ENCODE results near the gene ARHGEF7.

Gene ARHGEF7

DNA sequence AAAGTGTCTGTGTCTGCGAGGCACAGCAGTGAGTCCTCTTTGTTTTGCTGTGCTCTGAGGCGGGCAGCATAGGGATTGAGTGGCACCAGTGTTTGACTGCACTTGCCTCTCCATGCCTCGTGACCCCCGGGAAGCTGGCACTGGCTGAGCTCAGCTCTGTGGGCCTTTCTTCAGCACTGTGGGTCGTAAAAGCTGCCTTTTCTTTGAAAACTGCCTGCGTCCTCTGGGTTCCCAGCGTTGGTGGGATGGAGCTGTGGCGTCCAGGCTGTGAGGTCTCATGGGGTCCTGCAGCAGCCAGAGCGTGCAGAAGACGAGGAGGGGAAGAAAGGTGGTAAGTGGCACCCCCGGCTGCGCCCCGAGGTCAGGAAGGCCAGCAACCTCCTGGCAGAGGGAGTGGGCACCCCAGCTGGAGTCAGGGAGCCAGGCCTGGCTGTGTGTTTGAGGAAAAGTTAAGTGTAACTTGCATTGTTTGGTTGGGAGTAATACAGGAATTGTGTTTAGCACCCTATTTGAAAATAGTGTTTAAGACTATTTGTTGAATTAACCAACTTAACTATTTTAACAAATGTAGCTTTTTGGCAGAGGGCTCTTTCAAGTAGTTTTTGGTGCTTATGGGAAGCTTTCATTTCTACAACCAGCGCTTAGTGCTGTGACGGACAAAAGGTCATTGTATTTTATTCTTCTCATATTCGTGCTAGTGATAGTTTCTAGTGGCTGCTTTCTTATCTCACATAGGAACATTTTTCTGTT is 126.1 kb downstream of the ARHGEF7 start:
- Mint-ChIP-seq H3K4me3 (no peak overlapping the region), H3K36me3 (ENCODE audit: low read depth) (peaks cover 24% of the 10 kb centered on the region), H3K9me3 (no peaks in the 10 kb centered on the region), H3K27me3 (ENCODE audit: low read depth) (no peaks in the 10 kb centered on the region), H3K4me1 (ENCODE audit: low read depth) (peaks cover 2% of the 10 kb centered on the region), H3K27ac (no peak overlapping the region)

DNA sequence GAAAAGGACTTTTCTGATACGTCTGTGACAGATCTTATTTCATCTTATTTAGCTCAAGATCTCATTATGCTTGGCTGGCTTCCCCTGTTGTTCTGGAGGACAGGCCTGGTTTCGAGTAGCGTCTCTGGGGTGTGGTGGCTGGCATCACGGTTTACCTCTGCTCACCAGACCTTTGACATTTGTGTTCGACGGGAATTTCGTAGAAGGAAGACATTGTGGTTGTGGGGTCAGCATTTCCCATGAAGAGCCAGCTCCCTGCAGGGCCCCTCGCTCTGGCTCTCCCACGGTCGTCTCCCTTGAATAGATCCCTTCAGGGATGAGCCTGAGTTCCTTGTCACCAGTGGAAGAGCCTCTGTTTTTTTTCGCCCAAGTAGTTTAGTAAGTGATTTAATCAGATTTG is 126.8 kb downstream of the ARHGEF7 start:
- Mint-ChIP-seq H3K4me3 (no peak overlapping the region), H3K27me3 (ENCODE audit: low read depth) (no peaks in the 10 kb centered on the region), H3K27ac (no peak overlapping the region), H3K36me3 (ENCODE audit: low read depth) (peaks cover 29% of the 10 kb centered on the region), H3K9me3 (no peaks in the 10 kb centered on the region), H3K4me1 (ENCODE audit: low read depth) (peaks cover 2% of the 10 kb centered on the region)

- peaks cover 32% of the 10 kb centered on the region for H3K36me3 Mint-ChIP-seq (ENCODE audit: low read depth)
- no peak overlapping the region for H3K4me3 Mint-ChIP-seq
- H3K4me1 Mint-ChIP-seq (ENCODE audit: low read depth), result peaks cover 2% of the 10 kb centered on the region
- H3K27ac Mint-ChIP-seq, result no peak overlapping the region
- H3K27me3 Mint-ChIP-seq (ENCODE audit: low read depth), result no peaks in the 10 kb centered on the region
- no peaks in the 10 kb centered on the region for H3K9me3 Mint-ChIP-seq
Measured at GRCh38 chr13:111242585-111242984, 127.5 kb downstream of the ARHGEF7 start.

DNA sequence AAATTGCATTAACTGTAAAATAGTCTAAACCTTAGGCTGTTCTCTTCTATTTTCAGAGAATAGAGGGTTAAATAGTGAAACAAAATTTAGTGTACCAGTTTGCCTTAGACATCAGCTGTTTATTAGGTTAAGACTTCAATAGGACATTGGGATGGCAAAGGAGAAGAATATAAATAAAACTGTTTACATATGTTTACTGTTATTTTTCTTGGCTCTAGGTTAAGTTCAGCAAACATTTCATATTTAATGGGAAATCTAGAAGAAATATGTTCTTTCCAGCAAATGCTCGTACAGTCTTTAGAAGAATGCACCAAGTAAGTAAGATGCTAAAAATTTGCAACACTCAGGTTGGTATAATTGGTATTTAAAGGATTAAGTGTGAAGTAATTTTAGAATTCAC is 128.9 kb downstream of the ARHGEF7 start:
- Mint-ChIP-seq H3K27ac (no peak overlapping the region), H3K4me1 (ENCODE audit: low read depth) (no peaks in the 10 kb centered on the region), H3K36me3 (ENCODE audit: low read depth) (peaks cover 43% of the 10 kb centered on the region), H3K4me3 (no peak overlapping the region), H3K27me3 (ENCODE audit: low read depth) (no peaks in the 10 kb centered on the region), H3K9me3 (no peaks in the 10 kb centered on the region)

DNA sequence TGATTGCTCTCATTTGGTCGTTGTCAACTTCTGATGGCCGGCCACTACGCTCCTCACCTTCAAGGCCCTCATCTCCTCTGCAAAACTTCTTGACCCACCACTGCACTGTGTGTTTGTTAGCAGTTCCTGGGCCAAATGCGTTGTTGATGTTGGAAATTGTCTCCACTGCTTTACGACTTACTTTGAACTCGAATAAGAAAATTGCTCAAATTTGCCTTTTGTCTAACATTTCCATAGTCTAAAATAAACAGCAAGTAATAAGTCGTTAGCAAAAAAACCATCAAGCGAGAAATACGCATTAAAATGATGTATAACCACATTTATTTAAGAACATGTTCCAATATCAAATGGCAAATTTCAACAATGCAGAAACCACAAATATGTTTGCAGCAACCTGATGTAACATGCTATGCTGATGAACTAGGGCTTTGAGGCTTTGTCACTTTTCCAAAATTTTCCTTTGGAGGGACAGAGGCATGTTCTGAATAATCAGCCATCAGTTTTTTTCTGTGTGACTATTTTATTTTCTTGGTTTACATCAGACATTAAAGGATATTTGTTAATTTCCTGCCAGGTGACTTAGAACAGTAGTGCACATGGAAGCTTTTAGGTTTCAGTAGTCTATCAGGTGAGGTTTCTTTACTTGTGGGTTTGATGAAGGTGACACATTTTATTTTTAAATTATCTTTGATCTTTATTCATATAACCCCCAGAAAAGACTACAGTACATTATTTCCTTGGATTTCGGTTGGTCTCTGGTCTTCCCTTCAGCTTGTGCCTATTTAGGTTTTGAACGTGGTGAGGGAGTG is 130.7 kb downstream of the ARHGEF7 start:
- Mint-ChIP-seq H3K4me3 (no peak overlapping the region), H3K4me1 (ENCODE audit: low read depth) (peaks cover 2% of the 10 kb centered on the region), H3K36me3 (ENCODE audit: low read depth) (peaks cover 48% of the 10 kb centered on the region), H3K27me3 (ENCODE audit: low read depth) (no peaks in the 10 kb centered on the region), H3K9me3 (no peaks in the 10 kb centered on the region), H3K27ac (no peak overlapping the region)

GRCh38 chr13:111247552-111247951 is 132.4 kb downstream of the ARHGEF7 start:
- H3K4me1 Mint-ChIP-seq (ENCODE audit: low read depth), result peaks cover 2% of the 10 kb centered on the region
- peaks cover 61% of the 10 kb centered on the region for H3K36me3 Mint-ChIP-seq (ENCODE audit: low read depth)
- H3K27ac Mint-ChIP-seq, result no peak overlapping the region
- no peaks in the 10 kb centered on the region for H3K27me3 Mint-ChIP-seq (ENCODE audit: low read depth)
- no peak overlapping the region for H3K4me3 Mint-ChIP-seq
- H3K9me3 Mint-ChIP-seq, result no peaks in the 10 kb centered on the region

GRCh38 chr13:111248822-111249221 is 133.7 kb downstream of the ARHGEF7 start:
- Mint-ChIP-seq H3K4me1 (ENCODE audit: low read depth) (peaks cover 2% of the 10 kb centered on the region), H3K4me3 (no peak overlapping the region), H3K27ac (no peak overlapping the region), H3K36me3 (ENCODE audit: low read depth) (peaks cover 66% of the 10 kb centered on the region), H3K9me3 (peaks cover 5% of the 10 kb centered on the region), H3K27me3 (ENCODE audit: low read depth) (no peaks in the 10 kb centered on the region)

- Mint-ChIP-seq H3K9me3 (peaks cover 8% of the 10 kb centered on the region), H3K27ac (no peak overlapping the region), H3K36me3 (ENCODE audit: low read depth) (peaks cover 63% of the 10 kb centered on the region), H3K4me3 (no peak overlapping the region), H3K27me3 (ENCODE audit: low read depth) (no peaks in the 10 kb centered on the region), H3K4me1 (ENCODE audit: low read depth) (peaks cover 2% of the 10 kb centered on the region)
Measured at GRCh38 chr13:111249637-111250360, 134.7 kb downstream of the ARHGEF7 start.

GRCh38 chr13:111251646-111252445 is 136.7 kb downstream of the ARHGEF7 start:
- Mint-ChIP-seq H3K4me1 (ENCODE audit: low read depth) (peaks cover 4% of the 10 kb centered on the region), H3K4me3 (no peak overlapping the region), H3K27ac (no peak overlapping the region), H3K36me3 (ENCODE audit: low read depth) (peaks cover 65% of the 10 kb centered on the region), H3K27me3 (ENCODE audit: low read depth) (no peaks in the 10 kb centered on the region), H3K9me3 (peaks cover 18% of the 10 kb centered on the region)

GRCh38 chr13:111252446-111253364 is 137.6 kb downstream of the ARHGEF7 start:
- no peak overlapping the region for H3K27ac Mint-ChIP-seq
- no peak overlapping the region for H3K4me3 Mint-ChIP-seq
- H3K9me3 Mint-ChIP-seq, result peaks cover 22% of the 10 kb centered on the region
- no peaks in the 10 kb centered on the region for H3K27me3 Mint-ChIP-seq (ENCODE audit: low read depth)
- peaks cover 68% of the 10 kb centered on the region for H3K36me3 Mint-ChIP-seq (ENCODE audit: low read depth)
- peaks cover 6% of the 10 kb centered on the region for H3K4me1 Mint-ChIP-seq (ENCODE audit: low read depth)

GRCh38 chr13:111253365-111253872 is 138.3 kb downstream of the ARHGEF7 start:
- H3K9me3 Mint-ChIP-seq, result peaks cover 27% of the 10 kb centered on the region
- no peak overlapping the region for H3K27ac Mint-ChIP-seq
- H3K4me3 Mint-ChIP-seq, result no peak overlapping the region
- no peaks in the 10 kb centered on the region for H3K27me3 Mint-ChIP-seq (ENCODE audit: low read depth)
- peaks cover 68% of the 10 kb centered on the region for H3K36me3 Mint-ChIP-seq (ENCODE audit: low read depth)
- peaks cover 6% of the 10 kb centered on the region for H3K4me1 Mint-ChIP-seq (ENCODE audit: low read depth)

DNA sequence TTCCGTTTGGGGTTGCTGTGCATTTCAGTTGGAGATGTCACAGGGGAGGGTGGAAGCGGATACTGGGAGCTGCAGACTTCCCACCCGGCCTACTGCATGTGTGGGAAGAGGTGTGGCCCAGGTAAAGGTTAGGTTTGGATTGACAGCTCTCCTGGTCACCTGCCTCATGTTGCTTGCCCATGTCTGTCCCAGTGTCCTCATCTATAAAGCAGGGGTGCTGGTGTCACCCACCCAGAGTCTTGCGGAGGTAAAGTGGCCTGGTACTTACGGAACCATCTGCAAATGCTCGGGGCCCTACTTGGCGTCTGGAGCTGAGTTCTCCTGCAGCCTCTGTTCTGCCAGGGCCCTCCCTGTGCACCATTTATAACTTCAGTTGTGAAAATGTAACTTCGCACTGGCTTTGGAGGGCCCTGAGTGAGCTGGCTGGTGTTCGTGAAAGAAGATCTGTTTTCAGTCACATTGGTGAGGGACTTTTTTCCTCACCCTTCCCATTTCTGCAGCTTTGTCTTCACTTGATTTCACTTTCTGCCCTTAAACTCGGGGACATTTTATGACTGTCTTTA is 140.2 kb downstream of the ARHGEF7 start:
- Mint-ChIP-seq H3K27ac (no peak overlapping the region), H3K36me3 (ENCODE audit: low read depth) (peaks cover 72% of the 10 kb centered on the region), H3K27me3 (ENCODE audit: low read depth) (no peaks in the 10 kb centered on the region), H3K4me1 (ENCODE audit: low read depth) (peaks cover 4% of the 10 kb centered on the region), H3K4me3 (no peak overlapping the region), H3K9me3 (peaks cover 44% of the 10 kb centered on the region)

DNA sequence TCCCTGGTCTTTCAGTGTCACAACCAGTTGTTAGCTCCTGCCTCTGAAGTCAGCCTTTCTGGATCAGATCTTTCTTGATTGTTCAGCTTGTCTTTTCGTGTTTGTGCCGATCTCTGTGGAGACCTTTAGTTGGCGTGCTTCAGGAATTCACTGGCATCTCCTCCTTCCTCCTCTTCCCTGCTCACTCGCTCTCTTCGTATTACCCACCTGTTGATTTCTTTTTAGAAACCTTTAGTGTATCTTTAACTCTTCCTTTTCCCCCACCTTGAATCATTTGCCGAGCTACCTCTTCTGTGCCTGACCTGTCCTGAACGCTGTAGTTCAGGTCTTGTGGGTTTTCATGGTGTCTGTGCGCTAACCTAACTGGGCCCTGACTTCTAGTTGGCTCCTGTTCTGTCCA is 141.3 kb downstream of the ARHGEF7 start:
- H3K9me3 Mint-ChIP-seq, result peaks cover 44% of the 10 kb centered on the region
- no peak overlapping the region for H3K27ac Mint-ChIP-seq
- H3K36me3 Mint-ChIP-seq (ENCODE audit: low read depth), result peaks cover 67% of the 10 kb centered on the region
- H3K27me3 Mint-ChIP-seq (ENCODE audit: low read depth), result no peaks in the 10 kb centered on the region
- no peak overlapping the region for H3K4me3 Mint-ChIP-seq
- peaks cover 4% of the 10 kb centered on the region for H3K4me1 Mint-ChIP-seq (ENCODE audit: low read depth)
